Uterus (tissue), 2 donors: ENCODE measurements around the gene XYLT2.

ENCODE experiments used
- CTCF ChIP-seq, 4 experiments: fragments of 200-600 bp in 2 of 4; fragments of 450-650 bp in 2 of 4; sonication (generic) in 2 of 4; IDR thresholded peaks; one replicate each; pipeline ENCODE4 v1.5.1; 2016 to 2019; ENCODE audit warnings: antibody characterized with exemption in 4 of 4, mild to moderate bottlenecking in 2 of 4, moderate library complexity in 1 of 4
- POLR2A ChIP-seq, 2 donors: fragments of 450-650 bp; IDR thresholded peaks; one replicate each; pipeline ENCODE4 v1.6.1; 2016; ENCODE audit warnings: antibody characterized with exemption in 2 of 2, mild to moderate bottlenecking in 1 of 2, moderate library complexity in 1 of 2

DNA sequence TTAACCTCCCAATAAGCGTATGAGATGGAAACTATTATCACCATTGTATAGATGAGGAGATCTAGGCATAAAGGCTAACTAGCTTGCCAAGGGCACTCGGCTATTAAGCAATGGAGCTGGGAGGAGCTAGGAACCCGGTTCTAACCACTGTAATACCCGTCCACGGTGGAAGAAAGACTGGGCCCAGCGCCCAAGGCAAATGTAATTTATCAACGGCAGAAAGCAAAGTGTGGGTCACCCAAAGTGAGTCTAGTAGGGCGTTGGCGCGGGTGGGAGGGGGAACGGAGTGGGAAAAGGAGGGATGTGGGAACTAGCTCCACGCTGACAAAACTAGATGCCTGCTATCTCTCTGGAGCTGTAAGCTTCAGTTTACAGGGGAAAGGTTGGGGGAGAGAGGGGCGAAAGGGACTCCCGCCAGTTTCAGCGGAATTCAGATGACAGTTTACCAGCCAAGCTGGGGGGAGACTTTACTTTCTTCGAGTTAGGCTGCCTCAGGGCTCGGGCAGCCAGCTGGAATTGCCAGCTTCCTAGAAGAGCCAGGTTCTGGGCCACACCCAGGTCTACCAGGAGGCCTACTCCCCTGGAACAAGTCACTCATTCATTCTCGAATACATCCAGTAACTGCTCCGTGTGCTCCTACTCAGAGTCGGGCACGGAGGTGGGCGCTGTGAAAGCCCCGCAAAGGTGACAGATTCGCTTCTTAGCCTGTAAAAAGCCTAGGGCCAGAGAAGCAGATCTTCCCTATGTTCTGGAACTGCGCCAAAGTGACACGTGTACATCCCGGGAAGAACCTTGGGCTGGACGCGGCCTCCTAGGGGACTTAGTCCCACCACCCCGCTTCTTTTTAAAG lies 50.6 kb downstream of the XYLT2 start:
- TF ChIP-seq CTCF (IDR thresholded peaks at IDR 0.05) (no peak), POLR2A (IDR thresholded peaks at IDR 0.05) (no peak)
